PFSK-1 (cell line): ENCODE data around the gene ZNF330.

Experiments used
- FOXP2 ChIP-seq: optimal IDR thresholded peaks from 2 replicates; pipeline ENCODE3; 2011; ENCODE audit warnings: borderline replicate concordance, control low read depth, inconsistent platforms; ENCODE audit not compliant: insufficient read depth; ENCODE audit errors: extremely low read length, extremely low read depth
- POLR2AphosphoS5 ChIP-seq: IDR thresholded peaks from 2 replicates; pipeline ENCODE4 v1.6.1; 2012; ENCODE audit warnings: low read depth, mild to moderate bottlenecking, control low read depth, low read length, moderate library complexity
- SIN3A ChIP-seq: IDR thresholded peaks from 2 replicates; pipeline ENCODE4 v1.6.1; 2012; ENCODE audit warnings: mild to moderate bottlenecking, low read length, moderate library complexity, borderline replicate concordance; ENCODE audit not compliant: insufficient read depth
- TAF1 ChIP-seq: IDR thresholded peaks from 2 replicates; pipeline ENCODE4 v1.6.1; 2012; ENCODE audit warnings: low read length, control low read depth, borderline replicate concordance; ENCODE audit not compliant: insufficient read depth
- TF ChIP-seq, protein P1 (sequence below), 2 experiments: IDR thresholded peaks; 2 replicates each; pipeline versions ENCODE4 v1.6.1 to v1.8.0; 2011 to 2012; ENCODE audit warnings: low read depth in 2 of 2, low read length in 2 of 2, control low read depth in 1 of 2, inconsistent platforms in 1 of 2, mild to moderate bottlenecking in 1 of 2, moderate library complexity in 1 of 2; ENCODE audit not compliant: insufficient read depth in 1 of 2

The ZNF330 gene

GRCh38 chr4:141180991-141181761 lies 39.5 kb upstream of the ZNF330 start:
- TF ChIP-seq FOXP2, result no peak
- no peak for TF ChIP-seq TAF1
- TF ChIP-seq POLR2AphosphoS5, result no peak
- TF ChIP-seq, protein P1, sequence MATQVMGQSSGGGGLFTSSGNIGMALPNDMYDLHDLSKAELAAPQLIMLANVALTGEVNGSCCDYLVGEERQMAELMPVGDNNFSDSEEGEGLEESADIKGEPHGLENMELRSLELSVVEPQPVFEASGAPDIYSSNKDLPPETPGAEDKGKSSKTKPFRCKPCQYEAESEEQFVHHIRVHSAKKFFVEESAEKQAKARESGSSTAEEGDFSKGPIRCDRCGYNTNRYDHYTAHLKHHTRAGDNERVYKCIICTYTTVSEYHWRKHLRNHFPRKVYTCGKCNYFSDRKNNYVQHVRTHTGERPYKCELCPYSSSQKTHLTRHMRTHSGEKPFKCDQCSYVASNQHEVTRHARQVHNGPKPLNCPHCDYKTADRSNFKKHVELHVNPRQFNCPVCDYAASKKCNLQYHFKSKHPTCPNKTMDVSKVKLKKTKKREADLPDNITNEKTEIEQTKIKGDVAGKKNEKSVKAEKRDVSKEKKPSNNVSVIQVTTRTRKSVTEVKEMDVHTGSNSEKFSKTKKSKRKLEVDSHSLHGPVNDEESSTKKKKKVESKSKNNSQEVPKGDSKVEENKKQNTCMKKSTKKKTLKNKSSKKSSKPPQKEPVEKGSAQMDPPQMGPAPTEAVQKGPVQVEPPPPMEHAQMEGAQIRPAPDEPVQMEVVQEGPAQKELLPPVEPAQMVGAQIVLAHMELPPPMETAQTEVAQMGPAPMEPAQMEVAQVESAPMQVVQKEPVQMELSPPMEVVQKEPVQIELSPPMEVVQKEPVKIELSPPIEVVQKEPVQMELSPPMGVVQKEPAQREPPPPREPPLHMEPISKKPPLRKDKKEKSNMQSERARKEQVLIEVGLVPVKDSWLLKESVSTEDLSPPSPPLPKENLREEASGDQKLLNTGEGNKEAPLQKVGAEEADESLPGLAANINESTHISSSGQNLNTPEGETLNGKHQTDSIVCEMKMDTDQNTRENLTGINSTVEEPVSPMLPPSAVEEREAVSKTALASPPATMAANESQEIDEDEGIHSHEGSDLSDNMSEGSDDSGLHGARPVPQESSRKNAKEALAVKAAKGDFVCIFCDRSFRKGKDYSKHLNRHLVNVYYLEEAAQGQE (IDR thresholded peaks at IDR 0.05; ENCODE audit: insufficient read depth in 1 of 2, low read depth in 2 of 2, low read length in 2 of 2), result no peak
- no peak for TF ChIP-seq SIN3A

GRCh38 chr4:141192564-141192963 lies 28.1 kb upstream of the ZNF330 start:
- TF ChIP-seq, protein P1 (IDR thresholded peaks at IDR 0.05; ENCODE audit: insufficient read depth in 1 of 2, low read depth in 2 of 2, low read length in 2 of 2), result no peak
- TF ChIP-seq FOXP2 (no peak), POLR2AphosphoS5 (no peak), SIN3A (no peak), TAF1 (no peak)

DNA sequence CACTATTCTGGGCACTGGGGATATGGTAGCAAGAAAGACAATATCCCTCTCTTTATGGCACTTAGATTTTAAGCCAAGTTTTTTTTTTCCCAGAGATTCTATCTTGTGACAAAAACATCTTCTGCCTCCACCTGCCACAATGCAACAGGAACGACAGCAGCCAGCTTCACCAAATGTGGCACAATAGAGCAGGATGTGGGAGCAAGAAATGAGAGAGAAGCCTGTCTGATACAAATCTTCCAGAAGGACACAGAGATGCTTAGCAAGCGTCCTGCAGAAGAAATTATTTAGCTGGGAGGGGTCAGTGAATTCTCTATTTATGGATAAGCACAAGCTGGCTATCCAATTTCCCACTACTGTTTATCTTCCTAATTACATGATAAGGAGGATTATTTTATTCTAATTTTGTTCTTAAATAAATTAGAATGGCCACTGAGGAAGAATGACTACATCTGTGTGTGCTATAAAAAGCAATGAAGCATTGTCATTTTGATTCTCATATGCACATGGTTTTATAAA lies 27.1 kb upstream of the ZNF330 start:
- TF ChIP-seq, protein P1 (IDR thresholded peaks at IDR 0.05; ENCODE audit: insufficient read depth in 1 of 2, low read depth in 2 of 2, low read length in 2 of 2), result no peak
- TF ChIP-seq TAF1 (no peak), SIN3A (no peak), FOXP2 (no peak), POLR2AphosphoS5 (no peak)

DNA sequence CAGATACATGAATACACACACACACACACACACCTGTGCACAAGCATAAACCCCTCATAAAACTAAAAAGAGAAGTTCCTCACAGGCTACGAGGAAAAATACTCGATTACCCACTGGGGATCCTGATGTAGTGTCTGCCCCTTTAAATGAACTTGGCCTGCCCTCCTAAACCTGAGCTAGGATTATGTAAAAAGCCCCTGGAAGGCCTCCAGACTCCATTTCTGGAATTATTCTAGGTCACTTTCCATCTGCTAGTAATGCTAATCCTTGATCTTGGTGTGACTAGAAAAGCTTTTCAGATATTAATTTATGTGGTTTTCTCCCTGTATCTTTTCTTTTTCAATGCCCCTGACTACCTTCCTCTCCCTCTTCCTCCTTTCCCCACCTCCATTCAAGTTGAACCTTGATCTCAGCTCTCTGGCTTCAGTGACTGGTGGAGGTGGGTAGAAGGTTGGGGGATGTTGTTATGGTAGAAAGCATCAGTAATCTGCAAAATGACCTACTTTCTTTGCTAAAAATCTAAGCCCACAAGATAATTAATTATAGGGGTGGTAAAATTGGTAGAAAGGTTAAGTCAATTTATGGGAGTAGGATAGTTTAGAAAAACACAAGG lies 25.5 kb upstream of the ZNF330 start:
- TF ChIP-seq FOXP2, result no peak
- TF ChIP-seq TAF1, result no peak
- TF ChIP-seq, protein P1 (IDR thresholded peaks at IDR 0.05; ENCODE audit: insufficient read depth in 1 of 2, low read depth in 2 of 2, low read length in 2 of 2), result no peak
- no peak for TF ChIP-seq POLR2AphosphoS5
- TF ChIP-seq SIN3A, result no peak
